H1 (cell line): ENCODE measurements around the gene FCGBP. TPM values are rescaled to one million over a fixed set of nuclear protein-coding genes. Genes with fewer than 3 reads are reported as not detected.

Source experiments
- CTCF ChIA-PET: fragments of 300-600 bp; sonication (Branson Sonifier 250); formaldehyde crosslinking; loops from one replicate; lab custom pipeline; 2021; ENCODE audit not compliant: partially characterized antibody; lab: Charles Lee
- POLR2A ChIA-PET: fragments of 300-600 bp; sonication (Branson Sonifier 250); formaldehyde crosslinking; loops from one replicate; lab custom pipeline; 2021; ENCODE audit warnings: inconsistent platforms; ENCODE audit not compliant: partially characterized antibody; lab: Charles Lee
- DNase-seq, 2 experiments: peaks; one replicate each; pipeline versions ENCODE4 v3.0.0 to v3.0.0-alpha.2; 2010 to 2022; ENCODE audit warnings: low spot score in 2 of 2, low read depth in 1 of 2, mixed read lengths in 1 of 2
- FAIRE-seq: peaks from 2 replicates; lab custom pipeline; 2011; peaks lifted over from hg19 to GRCh38; lab: Jason Lieb, UNC
- H2AFZ ChIP-seq: 2 replicates; pipeline ENCODE4 v1.8.1; 2012; ENCODE audit warnings: low read length, inconsistent platforms
- H2AK5ac ChIP-seq: 2 replicates; pipeline ENCODE4 v1.6.1; 2013; ENCODE audit warnings: low read depth, low read length
- H2BK120ac ChIP-seq: replicated peaks from 2 replicates; pipeline ENCODE3; 2013; ENCODE audit warnings: low read depth, low read length, inconsistent platforms
- H2BK12ac ChIP-seq: 2 replicates; pipeline ENCODE4 v1.6.1; 2013; ENCODE audit warnings: low read depth, low read length
- H2BK15ac ChIP-seq: 2 replicates; pipeline ENCODE4 v1.6.1; 2013; ENCODE audit warnings: low read length
- H2BK20ac ChIP-seq: 2 replicates; pipeline ENCODE4 v1.6.1; 2013; ENCODE audit warnings: low read length
- H2BK5ac ChIP-seq: 2 replicates; pipeline ENCODE4 v1.6.1; 2013; ENCODE audit warnings: low read depth, low read length
- H3K14ac ChIP-seq: 2 replicates; pipeline ENCODE4 v1.6.1; 2013; ENCODE audit warnings: inconsistent platforms; ENCODE audit not compliant: insufficient read length
- H3K18ac ChIP-seq: 2 replicates; pipeline ENCODE4 v1.6.1; 2013; ENCODE audit warnings: low read length; ENCODE audit errors: extremely low read depth
- H3K23ac ChIP-seq: 2 replicates; pipeline ENCODE4 v1.6.1; 2013; ENCODE audit warnings: inconsistent platforms; ENCODE audit not compliant: insufficient read length
- H3K23me2 ChIP-seq: 2 replicates; pipeline ENCODE4 v1.6.1; 2013; ENCODE audit warnings: low read depth, low read length
- H3K27ac ChIP-seq: 2 replicates; pipeline ENCODE4 v1.6.1; 2011; ENCODE audit warnings: low read depth, low read length, inconsistent platforms
- H3K27me3 ChIP-seq, 4 experiments: replicated peaks in 1 of 4; 1 replicate in 1 of 4; 2 replicates in 3 of 4; pipeline versions ENCODE4 v1.6.1 to v1.8.1; 2011 to 2013; ENCODE audit warnings: low read length in 3 of 4, mild to moderate bottlenecking in 3 of 4, inconsistent platforms in 2 of 4, mixed read lengths in 2 of 4, moderate library complexity in 1 of 4; ENCODE audit not compliant: control insufficient read depth in 3 of 4, insufficient read depth in 3 of 4; ENCODE audit errors: extremely low read depth in 1 of 4
- H3K36me3 ChIP-seq, 4 experiments: 2 replicates each; pipeline versions ENCODE4 v1.6.1 to v1.8.1; 2011 to 2013; ENCODE audit warnings: mild to moderate bottlenecking in 4 of 4, low read length in 3 of 4, moderate library complexity in 2 of 4, control low read depth in 1 of 4, inconsistent platforms in 1 of 4; ENCODE audit not compliant: insufficient read depth in 4 of 4, control insufficient read depth in 2 of 4
- H3K4ac ChIP-seq: replicated peaks from 2 replicates; pipeline ENCODE3; 2013; ENCODE audit warnings: low read length, low read depth, mixed read lengths, inconsistent platforms; ENCODE audit not compliant: insufficient read length
- H3K4me1 ChIP-seq, 4 experiments: replicated peaks in 1 of 4; 1 replicate in 1 of 4; 2 replicates in 3 of 4; pipeline versions ENCODE4 v1.6.1 to v1.8.1; 2011 to 2013; ENCODE audit warnings: low read length in 3 of 4, inconsistent platforms in 2 of 4, mixed read lengths in 1 of 4; ENCODE audit not compliant: insufficient read depth in 4 of 4, control insufficient read depth in 3 of 4
- H3K4me2 ChIP-seq, 2 experiments: 2 replicates each; pipeline versions ENCODE4 v1.6.1 to v1.8.1; 2011 to 2013; ENCODE audit warnings: low read depth in 2 of 2, low read length in 2 of 2, control low read depth in 1 of 2, inconsistent platforms in 1 of 2, mild to moderate bottlenecking in 1 of 2; ENCODE audit not compliant: insufficient read depth in 1 of 2
- H3K4me3 ChIP-seq, 4 experiments: fragments of 200-600, 300-600 bp in 1 of 4; sonication (generic), shearing (Covaris generic), sonication (Bioruptor Twin) in 1 of 4; 2 replicates each; pipeline versions ENCODE4 v1.5.1 to v1.8.1; 2011 to 2016; ENCODE audit warnings: low read length in 4 of 4, low read depth in 3 of 4, control low read depth in 2 of 4, inconsistent platforms in 2 of 4, mild to moderate bottlenecking in 2 of 4, mixed read lengths in 1 of 4, moderate library complexity in 1 of 4; ENCODE audit not compliant: insufficient read depth in 2 of 4; ENCODE audit errors: extremely low read depth in 1 of 4
- H3K56ac ChIP-seq: replicated peaks from 2 replicates; pipeline ENCODE3; 2013; ENCODE audit warnings: low read depth, mild to moderate bottlenecking, mixed read lengths, low read length, inconsistent platforms; ENCODE audit not compliant: insufficient read length
- H3K79me1 ChIP-seq: 2 replicates; pipeline ENCODE4 v1.6.1; 2013; ENCODE audit warnings: low read depth, low read length, control low read depth
- H3K79me2 ChIP-seq, 2 experiments: 2 replicates each; pipeline versions ENCODE4 v1.6.1 to v1.8.1; 2012 to 2013; ENCODE audit warnings: low read length in 2 of 2, mild to moderate bottlenecking in 2 of 2, inconsistent platforms in 1 of 2; ENCODE audit not compliant: insufficient read depth in 2 of 2, control insufficient read depth in 1 of 2
- H3K9ac ChIP-seq, 4 experiments: replicated peaks in 1 of 4; 1 replicate in 1 of 4; 2 replicates in 3 of 4; pipeline versions ENCODE4 v1.6.1 to v1.8.1; 2011 to 2013; ENCODE audit warnings: low read depth in 3 of 4, low read length in 3 of 4, control low read depth in 2 of 4, mild to moderate bottlenecking in 2 of 4, moderate library complexity in 2 of 4, inconsistent platforms in 1 of 4; ENCODE audit errors: extremely low read depth in 1 of 4
- H3K9me3 ChIP-seq, 2 experiments: 2 replicates each; pipeline versions ENCODE4 v1.6.1 to v1.8.1; 2012 to 2013; ENCODE audit warnings: mild to moderate bottlenecking in 2 of 2, moderate library complexity in 2 of 2, control low read depth in 1 of 2, inconsistent platforms in 1 of 2, low read depth in 1 of 2, low read length in 1 of 2, mixed read lengths in 1 of 2; ENCODE audit not compliant: insufficient read depth in 2 of 2
- H4K20me1 ChIP-seq, 2 experiments: replicated peaks in 1 of 2; 2 replicates each; pipeline versions ENCODE3 to v1.8.1; 2011 to 2013; ENCODE audit warnings: inconsistent platforms in 2 of 2, low read length in 2 of 2, mild to moderate bottlenecking in 1 of 2; ENCODE audit not compliant: insufficient read depth in 2 of 2, control insufficient read depth in 1 of 2
- H4K5ac ChIP-seq: 2 replicates; pipeline ENCODE4 v1.6.1; 2013; ENCODE audit warnings: low read length, low read depth, mixed read lengths, inconsistent platforms; ENCODE audit not compliant: insufficient read length
- H4K8ac ChIP-seq: 2 replicates; pipeline ENCODE4 v1.8.0; 2013; ENCODE audit warnings: mild to moderate bottlenecking, moderate library complexity, low read length, inconsistent platforms; ENCODE audit not compliant: insufficient read depth; ENCODE audit errors: extremely low read depth
- H4K91ac ChIP-seq: replicated peaks from 2 replicates; pipeline ENCODE3; 2013; ENCODE audit warnings: low read length, mixed read lengths, inconsistent platforms; ENCODE audit not compliant: insufficient read length
- NRF1 ChIP-seq: IDR thresholded peaks from 2 replicates; pipeline ENCODE4 v1.6.1; 2011; ENCODE audit warnings: mild to moderate bottlenecking, low read depth, low read length, improper control_type of control experiment
- WGBS, 2 experiments: shearing (Covaris generic) in 1 of 2; methylation state at CpG; one replicate each; pipeline versions ENCODE4 v1.1.6 to v1.1.7; 2013 to 2015; ENCODE audit warnings: low lambda C conversion rate in 2 of 2, mixed read lengths in 2 of 2, inconsistent platforms in 1 of 2, low coverage in 1 of 2, missing lambda C conversion rate in 1 of 2; ENCODE audit not compliant: insufficient replicate concordance in 2 of 2, insufficient coverage in 1 of 2, insufficient read length in 1 of 2; ENCODE audit errors: extremely low coverage in 1 of 2, missing lambda C conversion rate in 1 of 2; 5-methylcytosine and 5-hydroxymethylcytosine counted together
- polyA plus RNA-seq, 7 experiments: library from polyadenylated mRNA; depleted of rRNA in 3 of 7; stranded (reverse) in 5 of 7; unstranded in 2 of 7; fragments of >200 nt in 5 of 7; fragments of 200-250 nt in 2 of 7; gene quantifications; 1 replicate in 5 of 7; 2 replicates in 1 of 7; 4 replicates in 1 of 7; pipeline versions ENCODE4 v1.2.1 to v1.2.3, GENCODE V29; 2011 to 2013; ENCODE audit warnings: missing spikeins in 2 of 7, mixed read lengths in 2 of 7
- total RNA-seq: library from RNA; stranded (reverse); fragmentation: NEBNext Ultra II Directional; extraction: Animal tissue kit (Norgen Biotek cat#: 25700); gene quantifications from 2 replicates; pipeline ENCODE4 v1.2.1, GENCODE V29; 2021

The FCGBP gene
- total and polyA plus RNA-seq, 2 of the 8 experiments (the other 6 are each of a cell fraction or from before 2014, with no cell fraction given) = 1.1 to 3.1 TPM

DNA sequence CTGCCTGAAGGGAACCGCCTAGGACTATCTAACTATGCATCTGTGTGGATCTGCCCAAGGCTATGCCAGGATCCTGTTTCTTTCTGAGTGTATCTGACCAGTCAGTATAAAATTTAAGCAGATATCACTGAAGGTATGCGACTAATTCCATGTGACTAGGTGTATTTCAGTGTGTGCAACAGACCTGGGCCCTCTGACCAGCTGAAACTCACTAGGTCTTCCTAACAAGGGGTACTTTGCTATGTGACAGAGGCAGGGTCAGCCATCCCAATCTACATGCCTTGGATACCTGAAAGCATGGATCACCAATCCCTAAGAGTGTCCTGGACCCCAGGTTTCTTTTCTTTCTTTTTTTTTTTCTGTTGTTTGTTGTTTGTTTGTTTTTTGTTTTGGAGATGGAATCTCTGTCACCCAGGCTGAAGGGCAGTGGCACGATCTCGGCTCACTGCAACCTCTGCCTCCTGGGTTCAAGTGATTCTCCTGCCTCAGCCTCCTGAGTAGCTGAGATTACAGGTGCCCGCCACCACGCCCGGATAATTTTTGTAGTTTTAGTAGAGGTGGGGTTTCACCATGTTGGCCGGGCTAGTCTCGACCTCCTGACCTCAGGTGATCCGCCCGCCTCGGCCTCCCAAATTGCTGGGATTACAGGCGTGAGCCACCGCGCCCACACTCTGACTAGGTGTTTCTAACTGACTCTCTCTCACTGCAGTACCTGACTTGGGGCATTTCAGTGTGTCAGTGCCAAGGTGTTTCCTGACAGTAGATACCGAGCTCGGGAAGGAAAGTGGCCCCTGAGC lies 43.5 kb downstream of the FCGBP start:
- H3K9me3 ChIP-seq = no peaks in the 10 kb centered on the region
- ChIA-PET CTCF (interaction anchor here (0.6 to 1.9 kb wide), 4 partner anchors 48 to 330 kb away, joined by 3 to 6 read pairs (median 5); no protein-coding TSS in a partner anchor), POLR2A (interaction anchor here (0.6 kb wide), 1 partner anchor 194 kb away, joined by 4 read pairs; no protein-coding TSS in a partner anchor)
- TF ChIP-seq NRF1 = no peak
- H3K79me2 ChIP-seq = no peaks in the 10 kb centered on the region
- no peak overlapping the region for H3K23ac ChIP-seq
- no peak overlapping the region for H3K18ac ChIP-seq
- no peak overlapping the region for H3K27ac ChIP-seq
- no peaks in the 10 kb centered on the region; the same call in 1 of the 2 replicates for H3K23me2 ChIP-seq
- no peak for FAIRE-seq
- H4K20me1 ChIP-seq = no peaks in the 10 kb centered on the region
- no peaks in the 10 kb centered on the region for H3K4me1 ChIP-seq
- H2BK5ac ChIP-seq = no peak overlapping the region
- no peaks in the 10 kb centered on the region for H3K27me3 ChIP-seq
- H2BK20ac ChIP-seq = no peak overlapping the region
- H3K4me2 ChIP-seq = no peak overlapping the region
- no peak overlapping the region; the same call in 1 of the 2 replicates for H2BK12ac ChIP-seq
- no peak overlapping the region for H4K5ac ChIP-seq
- H3K9ac ChIP-seq = no peak overlapping the region
- H2BK120ac ChIP-seq = no peak overlapping the region
- peak overlapping the region; percentile 38; the same call in 1 of the 2 replicates for H4K8ac ChIP-seq
- H3K56ac ChIP-seq = no peak overlapping the region
- H3K4ac ChIP-seq = no peak overlapping the region
- no peaks in the 10 kb centered on the region for H3K36me3 ChIP-seq
- H3K14ac ChIP-seq = no peak overlapping the region
- H2BK15ac ChIP-seq = no peak overlapping the region
- DNase-seq = no peak
- no peak overlapping the region for H4K91ac ChIP-seq
- no peak overlapping the region for H3K4me3 ChIP-seq
- H2AK5ac ChIP-seq = no peak overlapping the region
- H2AFZ ChIP-seq = no peak overlapping the region
- WGBS, 2 experiments = 83% methylated on average over 17 of the region's 17 CpGs; no CpG with 5 or more reads in 1 of the 2 experiments
- H3K79me1 ChIP-seq = no peaks in the 10 kb centered on the region
